HUES48 (cell line): ENCODE data around the gene DARS2.
A peak's percentile ranks its signal among the peaks of the same experiment; 100 is the strongest.
"Not testable (repeated sequence)": the region's sequence is repeated elsewhere in the genome, so short reads cannot be mapped to it uniquely, and the experiment has no call there.

ENCODE experiments used
- H3K27ac ChIP-seq: one replicate; pipeline ENCODE4 v1.7.0; 2013; ENCODE audit warnings: low read depth, low read length, inconsistent platforms
- H3K27me3 ChIP-seq: 2 replicates; pipeline ENCODE4 v1.6.1; 2013; ENCODE audit warnings: mild to moderate bottlenecking, low read length; ENCODE audit not compliant: control insufficient read depth, insufficient read depth
- H3K36me3 ChIP-seq: 2 replicates; pipeline ENCODE4 v1.6.1; 2013; ENCODE audit warnings: low read length; ENCODE audit not compliant: control insufficient read depth, insufficient read depth
- H3K4me1 ChIP-seq: 2 replicates; pipeline ENCODE4 v1.6.1; 2013; ENCODE audit warnings: mild to moderate bottlenecking, low read length; ENCODE audit not compliant: control insufficient read depth, insufficient read depth
- H3K4me3 ChIP-seq: 2 replicates; pipeline ENCODE4 v1.5.1; 2013; ENCODE audit warnings: mild to moderate bottlenecking, low read depth, low read length
- H3K9ac ChIP-seq: 2 replicates; pipeline ENCODE4 v1.6.1; 2013; ENCODE audit warnings: mild to moderate bottlenecking, low read depth, low read length, moderate library complexity
- H3K9me3 ChIP-seq: 2 replicates; pipeline ENCODE4 v1.6.1; 2013; ENCODE audit warnings: low read length; ENCODE audit not compliant: control insufficient read depth, insufficient read depth

Gene DARS2

DNA sequence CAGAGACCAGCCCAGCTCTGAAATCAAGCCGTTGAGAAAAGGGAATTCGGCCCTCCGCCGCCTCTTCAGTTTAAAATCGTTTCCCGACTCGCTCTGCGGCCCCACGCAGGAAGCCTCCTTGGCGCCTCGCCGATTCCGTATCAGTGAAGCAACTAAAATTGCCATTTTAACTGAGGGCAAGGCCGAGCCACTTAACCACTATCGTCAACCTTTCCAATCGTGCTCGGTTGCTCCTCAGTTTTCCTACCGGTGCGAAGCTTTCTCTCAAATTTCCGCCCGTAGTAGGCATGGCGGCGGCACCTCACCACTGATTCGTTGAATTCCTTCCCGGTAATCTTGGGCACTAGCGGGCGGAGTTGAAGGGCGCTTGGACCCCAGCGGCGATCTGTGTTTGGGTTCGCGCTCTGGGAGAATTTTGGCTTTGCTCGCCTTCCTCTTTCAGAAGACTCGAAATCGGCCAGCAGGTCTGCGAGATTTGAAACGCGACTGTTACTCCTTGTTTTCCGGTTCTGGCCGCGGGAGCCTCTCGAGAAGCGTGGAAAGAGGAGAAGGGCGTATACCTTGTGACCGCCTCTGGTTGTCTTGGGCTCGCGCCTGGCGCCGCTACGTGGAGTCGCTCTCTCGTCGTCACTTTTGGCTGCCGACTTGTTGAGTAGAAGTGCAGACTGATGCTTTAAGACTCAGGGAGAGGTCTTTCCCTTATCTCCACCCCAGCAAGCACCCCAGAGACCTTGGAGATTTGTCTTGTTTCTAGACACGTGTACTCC lies at the start of gene DARS2, which contains the start of gene CENPL:
Gene DARS2, plus strand, starts transcription at position 359 of the 767 bp plus-strand sequence. CDS start 557 bp downstream, outside the sequence.
Gene CENPL, minus strand, starts transcription at position 569 of the 767 bp plus-strand sequence. CDS start 13,584 bp downstream, outside the sequence.
- Histone ChIP-seq H3K9ac (peak within 1 kb of the TSS; percentile 98), H3K4me3 (peak within 1 kb of the TSS; percentile 97), H3K36me3 (peaks cover 30% of the 10 kb centered on the region), H3K9me3 (no peaks in the 10 kb centered on the region), H3K27me3 (no peaks in the 10 kb centered on the region), H3K27ac (peak within 1 kb of the TSS; percentile 100), H3K4me1 (peaks cover 4% of the 10 kb centered on the region; the same call in 1 of the 2 replicates)

GRCh38 chr1:173775578-173776226 lies 48.8 kb upstream of the DARS2 start:
- peaks cover 14% of the 10 kb centered on the region for H3K36me3 ChIP-seq
- H3K27ac ChIP-seq = no peak overlapping the region
- no peak overlapping the region for H3K9ac ChIP-seq
- H3K4me1 ChIP-seq = no peaks in the 10 kb centered on the region
- no peaks in the 10 kb centered on the region for H3K9me3 ChIP-seq
- no peaks in the 10 kb centered on the region for H3K27me3 ChIP-seq
- no peak overlapping the region for H3K4me3 ChIP-seq

GRCh38 chr1:173779936-173780335 lies 44.5 kb upstream of the DARS2 start:
- Histone ChIP-seq H3K27me3 (no peaks in the 10 kb centered on the region), H3K4me1 (no peaks in the 10 kb centered on the region), H3K27ac (no peak overlapping the region), H3K4me3 (no peak overlapping the region), H3K9ac (no peak overlapping the region), H3K36me3 (peaks cover 41% of the 10 kb centered on the region), H3K9me3 (no peaks in the 10 kb centered on the region)

DNA sequence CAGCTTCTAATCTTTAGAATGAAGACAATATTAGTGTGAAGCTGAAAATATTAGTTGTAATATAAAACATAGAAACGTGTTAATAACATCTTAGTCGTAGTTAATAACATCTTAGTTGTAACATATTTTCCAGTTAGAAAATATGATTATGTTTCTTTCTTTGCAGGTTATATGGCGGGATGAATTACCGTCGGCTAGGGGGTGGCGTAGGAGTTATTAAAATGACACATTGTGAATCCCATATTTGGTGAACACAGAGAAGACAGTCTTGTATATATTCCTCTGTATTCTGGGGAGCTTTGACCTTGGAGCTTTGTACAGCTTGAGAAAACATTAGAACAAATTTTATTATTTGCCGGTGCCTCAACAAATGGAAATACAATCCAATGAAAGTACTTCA lies 39.5 kb upstream of the DARS2 start:
- H3K9me3 ChIP-seq = no peaks in the 10 kb centered on the region

DNA sequence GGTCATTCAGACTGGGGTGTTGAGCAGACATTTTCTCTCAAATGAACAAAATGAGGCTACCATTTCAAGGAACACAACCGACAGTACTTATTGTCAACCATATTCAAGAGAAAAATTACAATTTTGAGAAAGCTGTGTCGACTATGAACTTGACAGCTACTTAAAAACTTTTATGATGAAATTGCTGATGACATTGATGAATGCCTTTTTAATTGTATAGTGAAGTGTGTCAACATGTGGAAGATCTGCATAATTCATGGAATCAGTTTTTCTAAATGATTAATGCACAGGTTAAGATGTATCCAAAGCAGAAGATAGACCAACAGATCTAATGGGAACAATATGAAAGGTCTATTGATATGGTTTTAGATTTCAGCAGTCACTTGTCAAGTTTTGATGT lies 34.6 kb upstream of the DARS2 start:
- H3K4me3 ChIP-seq = no peak overlapping the region
- H3K9me3 ChIP-seq = no peaks in the 10 kb centered on the region
- H3K4me1 ChIP-seq = peaks cover 12% of the 10 kb centered on the region; the same call in 1 of the 2 replicates
- no peak overlapping the region for H3K9ac ChIP-seq
- peaks cover 27% of the 10 kb centered on the region for H3K36me3 ChIP-seq
- no peak overlapping the region for H3K27ac ChIP-seq
- H3K27me3 ChIP-seq = no peaks in the 10 kb centered on the region

More for the DNA sequence above, 39.5 kb upstream of the DARS2 start:
- Histone ChIP-seq H3K27ac (no peak overlapping the region), H3K36me3 (peaks cover 46% of the 10 kb centered on the region), H3K27me3 (no peaks in the 10 kb centered on the region), H3K4me1 (no peaks in the 10 kb centered on the region), H3K4me3 (no peak overlapping the region), H3K9ac (no peak overlapping the region)

GRCh38 chr1:173798078-173798477 lies 26.4 kb upstream of the DARS2 start:
- Histone ChIP-seq H3K4me3 (no peak overlapping the region), H3K27me3 (no peaks in the 10 kb centered on the region), H3K4me1 (no peaks in the 10 kb centered on the region), H3K9ac (no peak overlapping the region), H3K36me3 (peaks cover 44% of the 10 kb centered on the region), H3K9me3 (peaks cover 3% of the 10 kb centered on the region; the same call in 1 of the 2 replicates), H3K27ac (no peak overlapping the region)

DNA sequence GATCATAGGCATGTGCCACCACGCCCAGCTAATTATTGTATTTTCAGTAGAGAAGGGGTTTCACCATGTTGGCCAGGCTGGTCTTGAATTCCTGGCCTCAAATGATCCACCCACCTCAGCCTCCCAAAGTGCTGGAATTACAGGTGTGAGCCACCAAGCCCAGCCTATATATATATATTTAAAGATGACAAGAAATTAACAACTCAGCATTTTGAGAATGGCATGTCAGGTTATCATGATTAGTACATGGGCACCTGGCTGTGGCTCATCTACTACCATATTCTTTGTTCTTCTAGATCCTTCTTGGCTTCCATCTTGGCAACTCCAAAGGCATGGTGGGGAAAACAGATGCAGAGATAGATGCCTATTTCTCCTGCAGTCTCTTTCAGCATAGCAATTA lies 24.5 kb upstream of the DARS2 start:
- peaks cover 54% of the 10 kb centered on the region for H3K36me3 ChIP-seq
- not testable (repeated sequence) for H3K27me3 ChIP-seq, H3K4me3 ChIP-seq, H3K9me3 ChIP-seq, H3K9ac ChIP-seq, H3K27ac ChIP-seq, H3K4me1 ChIP-seq

- H3K9me3 ChIP-seq = no peaks in the 10 kb centered on the region
- H3K4me3 ChIP-seq = no peak overlapping the region
- no peak overlapping the region for H3K27ac ChIP-seq
- H3K36me3 ChIP-seq = peaks cover 77% of the 10 kb centered on the region
- H3K27me3 ChIP-seq = no peaks in the 10 kb centered on the region
- no peaks in the 10 kb centered on the region for H3K4me1 ChIP-seq
- H3K9ac ChIP-seq = no peak overlapping the region
These were observed 21.5 kb upstream of the DARS2 start for GRCh38 chr1:173802961-173803360.

DNA sequence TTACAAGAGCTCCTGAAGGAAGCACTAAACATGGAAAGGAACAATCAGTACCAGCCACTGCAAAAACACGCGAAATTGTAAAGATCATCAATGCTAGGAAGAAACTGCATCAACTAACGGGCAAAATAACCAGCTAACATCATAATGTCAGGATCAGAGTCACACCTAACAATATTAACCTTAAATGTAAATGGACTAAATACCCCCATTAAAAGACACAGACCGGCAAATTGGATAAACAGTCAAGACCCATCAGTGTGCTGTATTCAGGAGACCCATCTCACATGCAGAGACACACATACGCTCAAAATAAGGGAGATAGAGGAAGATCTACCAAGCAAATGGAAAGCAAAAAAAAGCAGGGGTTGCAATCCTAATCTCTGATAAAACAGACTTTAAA lies 10.8 kb upstream of the DARS2 start:
- peaks cover 21% of the 10 kb centered on the region for H3K36me3 ChIP-seq
- not testable (repeated sequence) for H3K9me3 ChIP-seq, H3K4me3 ChIP-seq, H3K27me3 ChIP-seq, H3K27ac ChIP-seq, H3K9ac ChIP-seq, H3K4me1 ChIP-seq

DNA sequence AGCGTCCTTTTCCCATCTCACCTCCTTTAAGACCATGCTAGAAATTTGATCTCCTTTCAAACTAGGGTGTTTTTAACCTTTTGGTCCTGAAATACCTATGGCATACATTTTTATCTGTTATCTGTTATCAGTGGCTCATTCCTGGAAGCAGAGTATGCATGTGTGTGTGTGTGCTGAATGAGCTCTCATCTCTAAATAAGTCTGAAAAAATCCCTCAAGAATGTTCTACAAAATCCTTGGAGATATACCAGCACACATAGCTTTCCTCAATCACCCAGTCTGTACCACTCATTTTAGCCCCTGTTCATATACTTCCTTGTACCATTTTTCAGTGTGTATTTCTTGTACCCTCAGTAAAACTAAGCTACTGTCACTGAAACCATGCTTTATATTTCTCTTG lies 6.0 kb upstream of the DARS2 start:
- Histone ChIP-seq H3K9me3 (no peaks in the 10 kb centered on the region), H3K27ac (no peak overlapping the region), H3K36me3 (peaks cover 24% of the 10 kb centered on the region), H3K9ac (no peak overlapping the region), H3K4me1 (peaks cover 4% of the 10 kb centered on the region; the same call in 1 of the 2 replicates), H3K27me3 (no peaks in the 10 kb centered on the region), H3K4me3 (no peak overlapping the region)

DNA sequence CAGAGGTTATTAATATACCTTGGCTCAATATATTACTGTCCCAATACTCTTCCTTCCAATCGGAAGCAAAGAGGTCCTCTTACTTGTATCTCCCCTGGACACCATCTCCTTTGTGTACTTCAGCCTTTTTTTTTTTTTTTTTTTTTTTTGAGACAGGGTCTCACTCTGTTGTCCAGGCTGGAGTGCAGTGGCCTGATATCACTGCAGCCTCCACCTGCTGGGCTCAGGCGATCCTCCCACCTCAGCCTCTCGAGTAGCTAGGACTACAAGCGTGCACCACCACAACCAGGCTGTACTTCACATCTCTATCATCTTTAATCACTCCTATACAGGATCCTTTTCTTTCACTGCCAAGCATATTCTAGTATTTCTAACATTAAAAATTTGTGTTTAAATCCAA lies 2.8 kb upstream of the DARS2 start:
- H3K9me3 ChIP-seq = no peaks in the 10 kb centered on the region
- H3K4me1 ChIP-seq = peaks cover 4% of the 10 kb centered on the region; the same call in 1 of the 2 replicates
- H3K9ac ChIP-seq = no peak overlapping the region
- no peak overlapping the region for H3K27ac ChIP-seq
- no peak overlapping the region for H3K4me3 ChIP-seq
- H3K27me3 ChIP-seq = no peaks in the 10 kb centered on the region
- peaks cover 24% of the 10 kb centered on the region for H3K36me3 ChIP-seq
